Type B pancreatic cell (in vitro differentiated cells): ENCODE data around the gene EBF3. TPM values are rescaled to one million over a fixed set of nuclear protein-coding genes. Genes with fewer than 3 reads are reported as not detected.
A peak's percentile ranks its signal among the peaks of the same experiment; 100 is the strongest.

ENCODE experiments used
- DNase-seq: peaks from one replicate; pipeline ENCODE4 v3.0.0; 2021; ENCODE audit warnings: mixed read lengths; ENCODE audit not compliant: unreplicated experiment; ENCODE audit errors: extremely low spot score
- H3K27ac Mint-ChIP-seq: 2 replicates; pipeline ENCODE4 v1.8.0; 2021; ENCODE audit warnings: mild to moderate bottlenecking, mixed read lengths
- H3K27me3 Mint-ChIP-seq: 2 replicates; pipeline ENCODE4 v1.8.0; 2021; ENCODE audit warnings: mixed read lengths
- H3K36me3 Mint-ChIP-seq: 2 replicates; pipeline ENCODE4 v1.8.0; 2021; ENCODE audit warnings: mixed read lengths
- H3K4me1 Mint-ChIP-seq: one replicate; pipeline ENCODE4 v1.8.0; 2021; ENCODE audit warnings: mixed read lengths; ENCODE audit not compliant: unreplicated experiment
- H3K4me3 Mint-ChIP-seq: 2 replicates; pipeline ENCODE4 v1.8.0; 2021; ENCODE audit warnings: mild to moderate bottlenecking, mixed read lengths
- H3K9me3 Mint-ChIP-seq: 2 replicates; pipeline ENCODE4 v1.8.0; 2021; ENCODE audit warnings: mixed read lengths
- CTCF ChIP-seq: fragments of 200-600 bp; sonication (generic); conservative IDR thresholded peaks from 2 replicates; pipeline ENCODE4 v1.5.0; 2021; ENCODE audit warnings: antibody characterized with exemption, mild to moderate bottlenecking
- total RNA-seq: library from RNA; stranded (reverse); gene quantifications from 2 replicates; pipeline ENCODE4 v1.2.1, GENCODE V29; 2021; ENCODE audit warnings: low replicate concordance

EBF3 gene
- total RNA-seq, 1 donor from 2014 or later = 26.1 TPM

- H3K4me3 Mint-ChIP-seq = no peak overlapping the region
- peaks cover 11% of the 10 kb centered on the region for H3K27me3 Mint-ChIP-seq
- peaks cover 4% of the 10 kb centered on the region for H3K4me1 Mint-ChIP-seq
- H3K36me3 Mint-ChIP-seq = no peaks in the 10 kb centered on the region
- TF ChIP-seq CTCF = no peak
- H3K9me3 Mint-ChIP-seq = no peaks in the 10 kb centered on the region
- no peak overlapping the region for H3K27ac Mint-ChIP-seq
- DNase-seq = no peak
Measured at GRCh38 chr10:129932751-129933433, 31.2 kb downstream of the EBF3 start.

GRCh38 chr10:129932182-129932581 lies 31.9 kb downstream of the EBF3 start:
- Mint-ChIP-seq H3K4me3 (no peak overlapping the region), H3K27ac (no peak overlapping the region), H3K9me3 (no peaks in the 10 kb centered on the region), H3K4me1 (peaks cover 4% of the 10 kb centered on the region), H3K36me3 (no peaks in the 10 kb centered on the region), H3K27me3 (peaks cover 6% of the 10 kb centered on the region)
- TF ChIP-seq CTCF = no peak
- DNase-seq = no peak

- H3K27ac Mint-ChIP-seq = peak overlapping the region; percentile 21
- no peaks in the 10 kb centered on the region for H3K9me3 Mint-ChIP-seq
- peak; percentile 18 for TF ChIP-seq CTCF
- H3K36me3 Mint-ChIP-seq = no peaks in the 10 kb centered on the region
- no peak for DNase-seq
- peaks cover 4% of the 10 kb centered on the region for H3K4me1 Mint-ChIP-seq
- peaks cover 12% of the 10 kb centered on the region for H3K27me3 Mint-ChIP-seq
- H3K4me3 Mint-ChIP-seq = no peak overlapping the region
Measured at GRCh38 chr10:129929343-129930292, 34.5 kb downstream of the EBF3 start.

GRCh38 chr10:129927351-129928120 lies 36.5 kb downstream of the EBF3 start:
- H3K36me3 Mint-ChIP-seq = no peaks in the 10 kb centered on the region
- DNase-seq = no peak
- TF ChIP-seq CTCF = no peak
- H3K4me1 Mint-ChIP-seq = peaks cover 4% of the 10 kb centered on the region
- H3K27me3 Mint-ChIP-seq = peaks cover 11% of the 10 kb centered on the region
- H3K27ac Mint-ChIP-seq = no peak overlapping the region
- no peak overlapping the region for H3K4me3 Mint-ChIP-seq
- no peaks in the 10 kb centered on the region for H3K9me3 Mint-ChIP-seq
